ENCODE data around the gene GNLY. TPM values are rescaled to one million over a fixed set of nuclear protein-coding genes. Genes with fewer than 3 reads are reported as not detected.
A peak's percentile ranks its signal among the peaks of the same experiment; 100 is the strongest.

GNLY gene
- total and polyA plus RNA-seq, 2 donors (not counting 3 experiments of a cell fraction or from before 2014, with no cell fraction given): not detected

GRCh38 chr2:85678377-85678776, 15.8 kb upstream of the GNLY start:
- ChIA-PET POLR2A (interaction anchor here (0.7 kb wide), 2 partner anchors 23 to 41 kb away, joined by 3 to 4 read pairs; no protein-coding TSS in a partner anchor), CTCF (interaction anchor here (0.7 to 4.0 kb wide), 17 partner anchors 10 to 136 kb away, joined by 3 to 103 read pairs (median 5); no protein-coding TSS in a partner anchor)
- H4K20me1 ChIP-seq (replicated peaks; ENCODE audit: control insufficient read depth, extremely low read depth, insufficient read depth, low read length): no peaks in the 10 kb centered on the region
- DNase-seq (ENCODE audit: low read depth, low spot score) (no peak), FAIRE-seq (no peak)
- no peaks in the 10 kb centered on the region for H3K27me3 ChIP-seq (ENCODE audit: control insufficient read depth in 2 of 2, insufficient read depth in 2 of 2, low read length in 2 of 2)
- TF ChIP-seq GATA2 (IDR thresholded peaks at IDR 0.05; ENCODE audit: insufficient read depth, insufficient read length, low read depth, low read length): no peak
- TF ChIP-seq JUN (IDR thresholded peaks at IDR 0.05; ENCODE audit: borderline replicate concordance, insufficient read depth, insufficient read length, low read depth): no peak
- TF ChIP-seq CTCF (IDR thresholded peaks at IDR 0.05; ENCODE audit: extremely low read depth in 1 of 2, insufficient read depth in 1 of 2, low read depth in 1 of 2, low read length in 2 of 2): no peak
- no peak for TF ChIP-seq EZH2 (IDR thresholded peaks at IDR 0.05; ENCODE audit: borderline replicate concordance, low read depth, low read length, severe bottlenecking)
- no peak for TF ChIP-seq POLR2A (IDR thresholded peaks at IDR 0.05; ENCODE audit: low read depth, low read length)
- TF ChIP-seq FOS (IDR thresholded peaks at IDR 0.05; ENCODE audit: borderline replicate concordance, insufficient read depth, low read length): no peak
- no peak for TF ChIP-seq MAX (IDR thresholded peaks at IDR 0.05; ENCODE audit: insufficient read depth, insufficient read length)
- TF ChIP-seq MYC (IDR thresholded peaks at IDR 0.05; ENCODE audit: low read depth, low read length): no peak
- no peak for TF ChIP-seq POLR2AphosphoS5 (IDR thresholded peaks at IDR 0.05; ENCODE audit: insufficient read depth, low read depth, low read length)
- H3K9ac ChIP-seq (replicated peaks; ENCODE audit: extremely low read depth, insufficient read depth, low read length): no peak overlapping the region
- peaks cover 25% of the 10 kb centered on the region for H3K4me1 ChIP-seq (ENCODE audit: control insufficient read depth, extremely low read depth, insufficient read depth, low read length)
- H3K4me3 ChIP-seq (replicated peaks in 1 of 3; ENCODE audit: insufficient read depth in 1 of 3, low read depth in 1 of 3, low read length in 3 of 3): no peak overlapping the region
- no TSS peak for BruUV-seq (replicated peaks)
- no peaks in the 10 kb centered on the region for H3K36me3 ChIP-seq (ENCODE audit: control insufficient read depth in 2 of 2, extremely low read depth in 1 of 2, insufficient read depth in 2 of 2, low read length in 2 of 2)
- no peaks in the 10 kb centered on the region for H3K9me3 ChIP-seq (replicated peaks; ENCODE audit: control insufficient read depth, insufficient read depth, low read length)
- H3K9me1 ChIP-seq (replicated peaks; ENCODE audit: control insufficient read depth, extremely low read depth, insufficient read depth, low read length): no peaks in the 10 kb centered on the region
- H3K4me2 ChIP-seq (ENCODE audit: insufficient read depth, low read length): no peak overlapping the region
- no peak overlapping the region for H3K27ac ChIP-seq (ENCODE audit: insufficient read depth, low read depth, low read length)
- no peaks in the 10 kb centered on the region for H3K79me2 ChIP-seq (ENCODE audit: control insufficient read depth, insufficient read depth, low read length)
- dilution Hi-C loops (cut with MboI; ENCODE audit: extremely low pct_ligation_motif_present, low sequenced_read_pairs) (no loop called here), intact Hi-C loops (cut with micrococcal nuclease) (loop anchor here (2.0 kb wide), 1 partner anchor 30 kb away; no protein-coding TSS in a partner anchor)
- H2AFZ ChIP-seq (ENCODE audit: low read depth, low read length): peak overlapping the region; percentile 1

Data from endothelial cell of umbilical vein (primary cell).